Activated CD8-positive, alpha-beta memory T cell treated with anti-CD3 and anti-CD28 coated beads for 36 hours (primary cell): ENCODE measurements around the gene RFX4. TPM values are rescaled to one million over a fixed set of nuclear protein-coding genes. Genes with fewer than 3 reads are reported as not detected.

Experiments
- CTCF ChIA-PET: fragments of 350-600 bp; sonication (Branson Sonifier 250); formaldehyde crosslinking; loops from one replicate; lab custom pipeline; 2021; ENCODE audit warnings: antibody characterized with exemption; lab: Charles Lee
- POLR2A ChIA-PET: fragments of 350-600 bp; sonication (Branson Sonifier 250); formaldehyde crosslinking; loops from one replicate; lab custom pipeline; 2021; ENCODE audit warnings: antibody characterized with exemption; lab: Charles Lee
- total RNA-seq, 2 experiments: library from RNA; stranded (reverse); gene quantifications; one replicate each; pipeline ENCODE4 v1.2.3, GENCODE V29; 2021

RFX4 gene
- not detected for total RNA-seq

DNA sequence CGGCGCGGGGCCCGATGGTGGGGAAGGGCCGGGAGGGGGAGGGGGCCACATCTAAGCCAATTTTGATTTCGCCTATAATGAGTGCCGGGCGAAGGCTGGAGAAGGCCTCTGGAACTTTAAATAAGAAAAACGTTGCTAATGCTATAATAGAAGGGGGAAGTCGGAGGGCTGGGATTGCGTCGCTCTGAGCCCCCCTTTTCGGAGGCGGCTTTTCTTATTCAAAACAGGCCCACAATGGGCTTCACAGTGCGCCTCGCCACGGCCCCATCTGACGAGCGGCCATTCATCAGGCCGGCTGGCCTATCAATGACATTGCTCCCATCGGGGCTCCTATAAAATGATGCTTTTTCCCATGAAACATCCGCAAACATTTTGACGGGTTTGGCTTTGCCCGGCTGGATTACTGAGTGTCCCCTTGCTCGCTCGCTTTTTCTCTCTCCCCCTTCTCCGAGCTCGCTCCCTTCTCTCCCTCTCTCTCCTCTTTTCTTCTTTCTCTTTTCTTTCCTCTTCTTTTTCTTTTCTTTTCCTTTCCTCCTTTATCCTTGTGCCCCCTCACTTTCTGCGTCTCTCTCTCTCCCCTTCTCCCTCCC lies at the start of gene RFX4:
TSS of gene RFX4 (plus strand) at position 364 of the 590 bp plus-strand sequence. CDS start 317 bp downstream, outside the sequence.
- ChIA-PET POLR2A (no interaction called here), CTCF (no interaction called here)

DNA sequence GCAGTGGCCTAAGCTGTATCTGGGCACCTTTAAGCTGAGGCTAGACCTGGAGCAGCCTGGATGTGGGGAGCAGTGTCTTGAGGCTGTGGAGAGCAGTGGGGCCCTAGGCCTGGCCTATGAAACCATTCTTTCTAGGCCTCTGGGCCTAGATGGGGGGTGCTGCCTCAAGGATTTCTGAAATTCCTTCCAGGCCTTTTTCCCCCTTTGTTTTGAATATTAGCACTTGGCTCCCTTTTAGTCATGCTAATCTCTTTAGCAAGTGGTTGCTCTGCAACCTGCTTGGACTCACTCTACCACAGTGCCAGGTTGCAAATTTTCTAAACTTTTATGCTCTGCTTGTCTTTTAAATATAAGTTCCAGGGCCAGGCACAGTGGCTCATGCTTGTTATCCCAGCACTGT lies 41.6 kb upstream of the RFX4 start:
- CTCF ChIA-PET, result no interaction called here
- POLR2A ChIA-PET, result no interaction called here

DNA sequence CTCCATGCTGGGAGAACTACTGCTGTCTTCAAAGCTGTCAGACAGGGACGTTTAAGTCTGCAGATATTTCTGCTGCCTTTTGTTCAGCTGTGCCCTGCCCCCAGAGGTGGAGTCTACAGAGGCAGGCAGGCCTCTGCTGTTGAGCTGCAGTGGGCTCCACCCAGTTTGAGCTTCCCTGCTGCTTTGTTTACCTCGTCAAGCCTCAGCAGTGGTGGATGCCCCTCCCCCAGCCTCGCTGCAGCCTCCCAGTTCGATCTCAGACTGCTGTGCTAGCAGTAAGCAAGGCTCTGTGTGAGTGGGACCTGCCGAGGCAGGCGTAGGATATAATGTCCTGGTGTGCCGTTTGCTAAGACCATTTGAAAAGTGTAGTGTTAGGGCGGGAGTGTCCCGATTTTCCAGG lies 31.4 kb upstream of the RFX4 start:
- CTCF ChIA-PET, result no interaction called here
- POLR2A ChIA-PET, result no interaction called here

DNA sequence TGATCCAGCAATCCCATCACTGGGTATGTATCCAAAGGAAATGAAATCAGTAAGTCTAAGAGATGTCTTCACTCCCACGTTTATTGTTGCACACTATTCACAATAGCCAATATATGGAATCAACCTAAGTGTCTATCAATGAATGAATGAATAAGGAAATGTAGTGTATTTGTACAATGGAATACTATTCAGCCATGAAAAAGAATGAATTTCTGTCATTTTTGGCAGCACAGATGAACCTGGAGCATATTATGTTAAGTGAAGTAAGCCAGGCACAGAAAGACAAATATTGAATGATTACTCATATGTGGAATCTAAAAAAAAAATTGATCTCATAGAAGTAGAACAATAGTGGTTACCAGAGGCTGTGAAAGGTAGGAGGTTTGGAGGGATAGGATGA lies 30.6 kb upstream of the RFX4 start:
- ChIA-PET CTCF (no interaction called here), POLR2A (no interaction called here)

DNA sequence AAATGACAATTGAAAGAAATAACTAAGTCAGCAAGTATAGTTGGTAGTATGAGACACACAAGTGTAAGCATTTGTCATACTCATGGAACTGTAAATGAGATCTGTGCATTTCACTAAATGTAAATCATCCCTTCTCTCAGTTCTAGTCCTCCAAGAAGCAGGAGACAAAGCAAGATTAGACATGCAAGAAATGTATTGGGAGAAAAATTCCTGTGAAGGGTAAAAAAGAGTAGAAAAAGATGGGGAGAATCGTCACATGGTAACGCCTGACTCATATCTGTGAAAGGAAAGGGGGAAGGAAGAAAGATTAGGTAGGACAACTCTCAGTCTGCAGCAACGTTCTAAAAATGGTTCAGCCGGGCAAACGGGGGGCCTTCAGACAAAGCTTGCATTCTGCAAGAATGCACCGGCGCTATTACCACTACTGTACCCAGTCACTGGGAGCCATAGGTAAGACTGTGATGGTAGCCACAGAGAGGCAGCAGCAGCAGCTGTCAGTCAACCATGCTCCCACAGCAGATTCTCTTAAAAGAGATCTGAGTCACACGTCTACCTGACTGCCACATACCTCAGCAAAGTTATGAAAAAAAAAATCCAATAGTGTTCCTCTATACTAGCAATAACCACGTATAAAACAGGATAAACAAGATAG lies 18.0 kb upstream of the RFX4 start:
- CTCF ChIA-PET, result no interaction called here
- POLR2A ChIA-PET, result no interaction called here

DNA sequence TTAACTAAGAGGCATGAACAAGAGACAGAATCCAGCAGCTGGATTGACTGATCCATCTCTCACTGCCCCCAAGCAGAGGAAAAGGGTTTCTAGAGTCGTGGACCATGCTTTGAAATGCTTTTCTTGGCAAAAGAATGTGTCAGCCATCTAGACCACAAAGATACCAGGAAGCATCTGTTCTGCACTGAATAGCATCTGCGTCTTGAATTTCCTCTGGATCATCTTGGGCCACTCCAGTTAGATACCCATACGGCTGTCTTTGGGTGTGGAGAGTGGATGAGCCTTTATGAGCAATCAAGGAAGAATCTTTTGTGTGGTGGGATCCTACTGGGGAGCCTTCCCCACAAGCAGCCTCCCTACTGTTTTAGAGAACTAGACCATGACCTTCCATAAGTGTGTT lies 16.0 kb upstream of the RFX4 start:
- ChIA-PET POLR2A (no interaction called here), CTCF (no interaction called here)

DNA sequence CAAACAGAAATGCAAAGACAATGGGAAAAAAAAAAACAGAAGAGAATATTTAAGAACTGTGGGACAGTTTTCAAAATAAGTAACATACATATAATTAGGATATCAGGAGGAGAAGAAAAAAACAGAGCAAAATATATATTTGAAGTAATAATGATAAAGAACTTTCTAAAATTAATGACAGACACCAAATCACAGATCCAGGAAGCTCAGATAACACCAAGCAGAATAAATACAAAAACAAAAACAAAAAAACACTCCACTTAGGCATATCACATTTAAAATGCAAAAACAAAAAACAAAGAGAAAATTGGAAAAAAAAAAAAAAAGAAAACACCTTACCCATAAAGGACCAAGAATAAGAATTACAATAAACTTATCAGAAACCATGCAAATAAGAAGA lies 9.6 kb upstream of the RFX4 start:
- ChIA-PET CTCF (no interaction called here), POLR2A (no interaction called here)

DNA sequence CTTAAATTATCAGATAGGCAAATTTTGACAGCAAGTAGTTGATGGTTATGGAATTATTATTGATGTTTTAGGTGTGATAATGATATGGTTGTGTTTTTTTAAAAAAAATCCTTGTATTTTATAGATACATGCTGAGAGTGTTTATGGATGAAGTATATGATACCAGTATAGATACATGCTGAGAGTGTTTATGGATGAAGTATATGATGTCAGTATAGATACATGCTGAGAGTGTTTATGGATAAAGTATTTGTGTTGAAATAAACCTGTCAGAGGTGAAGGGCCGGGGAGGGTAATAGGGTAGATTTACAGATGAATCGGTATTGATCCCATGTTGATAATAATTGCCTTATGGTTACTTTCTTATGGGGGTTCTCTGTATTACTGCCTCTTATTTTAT lies 6.0 kb upstream of the RFX4 start:
- POLR2A ChIA-PET, result no interaction called here

DNA sequence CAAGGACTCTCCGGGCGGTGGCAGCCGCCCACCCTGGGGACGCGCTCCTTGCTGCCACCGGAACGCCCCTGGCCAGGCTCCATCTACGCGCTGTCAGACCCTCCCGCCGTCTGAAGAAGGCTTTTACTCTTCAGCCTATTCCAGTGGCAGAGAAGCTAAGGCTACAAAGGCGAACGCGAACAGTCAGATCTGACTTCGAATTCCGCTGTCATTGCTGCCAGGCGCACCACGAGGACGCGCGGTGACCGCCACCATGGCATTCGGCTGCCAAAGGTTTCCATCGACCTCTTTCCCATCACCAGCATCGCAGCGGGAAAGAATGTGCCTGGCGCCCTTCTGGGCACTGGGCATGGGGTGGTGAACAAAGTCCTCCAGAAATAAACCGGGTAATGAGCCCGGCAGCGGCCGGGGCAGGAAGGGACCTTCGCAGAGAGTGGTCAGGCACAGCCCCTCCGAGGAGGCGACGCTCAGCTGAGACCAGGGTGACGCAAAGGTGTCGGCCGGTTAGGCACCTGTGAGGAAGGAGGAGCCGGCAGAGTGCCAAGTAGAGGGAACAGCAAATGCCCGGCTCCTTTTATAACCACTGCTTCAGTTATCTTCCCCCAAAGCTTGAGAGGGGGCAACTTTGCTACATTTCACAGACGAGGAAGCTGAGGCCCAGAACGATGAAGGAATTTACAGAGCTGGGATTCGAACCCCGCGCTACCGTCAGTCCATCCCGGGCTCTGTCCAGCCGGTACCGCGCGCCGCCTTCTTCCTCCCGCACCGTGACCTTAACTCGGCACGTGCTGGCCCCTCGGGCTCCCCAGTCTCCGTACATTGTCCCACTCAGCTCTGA lies 1.9 kb upstream of the RFX4 start:
- ChIA-PET POLR2A (no interaction called here), CTCF (no interaction called here)

More for the DNA sequence above, 6.0 kb upstream of the RFX4 start:
- CTCF ChIA-PET, result no interaction called here

DNA sequence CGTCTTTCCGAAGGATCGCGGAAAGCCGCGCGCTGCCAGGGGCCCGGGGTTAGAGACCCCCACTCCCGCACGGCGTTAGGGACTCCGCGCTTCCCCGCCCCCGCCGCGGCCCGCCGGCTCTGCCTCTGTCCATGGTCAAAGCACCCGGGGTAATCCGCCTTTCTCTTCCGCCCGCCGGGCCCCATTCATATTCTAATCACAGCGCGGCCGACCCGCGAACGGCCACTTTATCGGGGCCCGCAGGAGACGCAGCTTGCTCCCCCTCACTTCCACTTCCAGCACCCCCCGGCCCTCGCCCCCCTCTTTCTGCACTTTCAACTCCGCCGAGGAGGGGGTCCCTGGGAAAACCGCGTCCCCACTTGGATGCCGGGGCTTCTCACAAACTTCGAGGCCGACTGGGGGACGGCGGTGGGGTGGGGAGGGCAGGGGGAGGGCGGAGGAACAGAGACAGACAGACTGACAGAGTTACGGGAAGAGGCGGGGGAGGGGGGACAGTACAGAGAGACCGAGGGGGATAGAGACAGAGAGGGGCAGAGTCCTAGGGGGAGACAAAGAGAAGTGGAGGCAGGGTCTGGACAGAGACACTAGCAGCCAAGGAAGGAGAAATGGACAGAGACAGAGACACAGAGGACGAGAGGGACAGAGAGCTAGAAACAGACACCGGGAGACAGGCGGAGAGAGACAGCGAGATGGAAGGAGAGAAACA lies 1.1 kb upstream of the RFX4 start:
- ChIA-PET POLR2A (no interaction called here), CTCF (no interaction called here)

DNA sequence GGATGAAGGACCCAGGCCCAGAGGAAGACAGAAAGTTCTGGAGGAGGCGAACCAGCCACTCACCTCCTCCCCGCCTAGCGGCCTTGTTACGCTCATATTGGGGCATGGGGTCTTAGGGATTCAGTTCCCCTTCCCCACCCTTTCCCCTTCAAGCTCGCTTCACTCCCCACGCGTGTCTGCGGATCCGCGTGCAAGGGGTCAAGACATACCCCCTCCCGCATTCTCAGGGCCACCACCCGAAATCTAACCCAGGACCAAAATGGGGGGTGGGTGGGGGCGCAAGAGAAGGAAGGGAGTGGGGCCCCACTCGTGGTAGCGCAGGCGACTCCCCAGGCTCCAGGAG lies 584 bp upstream of the RFX4 start:
- POLR2A ChIA-PET, result no interaction called here
- CTCF ChIA-PET, result no interaction called here

DNA sequence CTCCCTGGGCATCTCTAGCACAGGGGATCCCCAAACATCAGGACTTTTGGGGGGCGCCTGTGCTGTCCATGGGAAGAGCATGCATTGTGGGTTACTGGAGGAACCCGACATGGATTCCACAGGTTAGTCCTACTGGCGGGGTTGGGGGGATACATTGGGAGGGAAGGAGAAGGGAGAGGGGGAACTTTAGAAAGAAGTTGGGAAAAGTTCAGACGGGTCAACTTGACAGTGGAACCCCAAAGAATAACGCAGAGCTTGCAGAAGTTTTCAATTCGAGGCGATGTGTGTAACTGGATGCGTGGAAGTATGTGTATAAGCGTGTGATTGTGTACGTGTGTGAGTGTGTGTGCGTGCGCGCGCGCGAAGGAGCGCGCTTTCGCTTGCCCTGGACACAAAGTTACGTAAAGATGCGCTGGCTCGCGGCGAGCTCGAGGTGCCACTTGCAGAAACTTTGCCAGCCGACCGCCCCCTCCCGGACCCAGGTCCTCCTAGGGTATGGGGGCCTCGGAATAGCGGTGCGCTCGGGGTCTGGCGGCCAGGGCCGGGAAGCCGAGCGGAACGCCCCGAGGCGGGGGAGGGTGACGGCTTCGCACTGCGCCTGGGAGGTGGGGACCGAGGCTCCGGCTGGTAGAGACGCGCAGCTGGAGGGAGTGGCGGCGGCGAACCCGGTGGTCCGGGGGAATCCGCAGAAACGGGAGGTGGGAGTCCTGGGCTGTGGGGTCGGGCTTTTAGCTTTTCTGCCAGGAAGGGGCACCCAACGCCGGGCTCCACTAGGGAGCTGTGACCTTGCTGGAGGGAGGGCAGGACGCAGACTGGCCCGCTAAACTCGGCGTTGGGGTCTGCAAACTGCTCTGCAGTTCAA lies 669 bp downstream of the RFX4 start:
- ChIA-PET CTCF (no interaction called here), POLR2A (no interaction called here)

DNA sequence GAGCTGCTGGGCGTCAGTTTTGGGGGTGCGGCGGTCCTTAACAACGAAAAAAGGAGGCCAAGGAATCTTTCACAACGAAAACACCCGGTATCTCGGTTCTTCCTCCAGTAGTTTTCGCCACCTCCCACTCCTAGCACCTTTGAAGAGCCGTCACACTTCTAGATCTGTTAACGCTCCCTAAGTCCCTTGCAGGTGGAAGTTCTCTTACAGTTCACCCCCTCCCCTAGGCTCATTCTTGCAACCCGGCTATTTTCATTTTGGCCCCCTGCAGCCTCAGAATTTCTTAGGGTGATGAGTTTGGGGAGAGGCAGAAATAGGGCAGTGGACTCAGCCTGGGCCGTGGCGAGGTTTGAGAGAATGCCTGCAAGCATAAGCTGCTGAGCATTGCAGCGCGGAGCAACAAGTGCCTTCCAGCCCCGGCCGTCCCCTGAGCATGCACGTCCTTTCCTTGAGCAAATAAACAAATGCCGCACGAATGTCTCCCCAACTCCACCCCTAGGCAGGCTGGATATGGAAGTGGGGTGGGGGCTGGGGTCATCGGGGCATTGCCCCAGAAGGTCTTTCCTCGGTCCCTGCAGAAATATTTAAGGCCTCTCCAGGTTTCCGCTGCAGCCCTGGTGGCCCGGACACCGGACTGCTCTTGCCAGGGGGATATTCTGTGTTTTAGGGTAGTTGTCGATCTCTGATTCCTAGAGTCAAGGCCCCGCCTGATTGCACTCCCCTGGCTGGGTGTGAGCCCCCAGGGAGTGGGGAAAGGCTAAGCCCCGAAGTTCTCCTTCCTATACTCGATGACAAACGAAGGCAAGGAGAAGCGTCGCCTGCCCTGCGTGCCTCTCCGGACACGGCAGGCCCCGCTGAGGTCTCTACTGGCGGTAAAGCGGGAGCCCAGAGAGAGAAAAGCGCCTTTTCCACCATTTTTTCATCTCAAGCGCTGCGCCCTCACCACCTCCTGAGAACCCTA lies 1.6 kb downstream of the RFX4 start:
- ChIA-PET CTCF (no interaction called here), POLR2A (no interaction called here)

DNA sequence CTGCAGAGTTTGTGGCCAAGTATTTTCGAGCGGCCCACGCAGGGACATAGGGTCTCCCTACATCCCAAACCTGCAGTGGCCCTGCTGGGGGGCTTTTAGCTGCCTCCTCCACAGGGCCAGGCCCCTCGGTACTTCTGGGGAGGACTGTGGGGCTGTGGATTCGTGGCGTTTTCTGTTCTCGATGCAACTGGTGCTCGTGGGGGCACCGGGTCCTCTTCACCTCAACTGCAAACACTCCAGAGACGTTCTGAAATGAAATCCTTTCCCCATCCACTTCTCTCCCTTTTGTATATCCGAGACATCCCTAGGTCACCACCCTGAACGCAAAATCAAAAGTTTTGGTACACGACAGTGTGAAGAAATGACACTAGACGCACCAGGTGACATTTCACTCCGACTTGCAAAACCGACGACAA lies 2.3 kb downstream of the RFX4 start:
- CTCF ChIA-PET, result no interaction called here
- POLR2A ChIA-PET, result no interaction called here

DNA sequence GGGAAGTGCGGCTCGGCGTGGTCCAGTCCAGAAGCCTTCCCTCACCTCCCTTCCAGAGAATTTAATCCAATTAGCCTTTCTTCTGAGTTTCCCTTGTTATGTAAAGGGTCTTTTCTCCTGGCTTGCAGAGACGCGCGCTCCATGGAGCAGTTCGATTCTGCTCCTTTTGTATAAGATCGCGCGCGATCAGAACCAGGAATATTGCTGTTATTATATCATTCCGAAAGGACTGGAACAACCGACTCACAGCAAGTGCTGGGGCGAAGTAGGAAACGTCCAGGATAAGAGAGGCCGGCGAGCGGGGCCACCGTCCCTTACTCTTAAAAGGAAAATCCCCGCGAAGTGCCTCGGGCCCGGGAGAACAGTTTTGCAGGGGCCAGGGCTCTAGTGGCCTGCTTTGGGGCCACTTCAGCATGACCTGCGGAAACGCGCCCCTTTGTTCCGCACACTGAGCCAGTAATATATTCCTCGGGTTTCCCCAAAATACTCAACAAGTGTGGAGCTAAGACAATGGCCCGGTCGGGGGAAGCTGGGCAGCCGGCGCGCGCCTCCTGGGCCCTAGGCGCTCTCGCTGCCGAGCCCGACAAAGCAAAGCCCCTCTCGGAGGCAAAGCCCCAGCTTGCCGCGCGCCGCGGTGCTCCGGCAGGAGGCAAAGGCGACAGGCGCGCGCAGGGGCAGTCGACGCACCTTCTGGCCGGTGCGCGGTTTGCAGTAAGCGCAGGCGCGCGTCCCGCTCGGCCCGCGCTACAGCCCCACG lies 2.9 kb downstream of the RFX4 start:
- ChIA-PET CTCF (no interaction called here), POLR2A (no interaction called here)

DNA sequence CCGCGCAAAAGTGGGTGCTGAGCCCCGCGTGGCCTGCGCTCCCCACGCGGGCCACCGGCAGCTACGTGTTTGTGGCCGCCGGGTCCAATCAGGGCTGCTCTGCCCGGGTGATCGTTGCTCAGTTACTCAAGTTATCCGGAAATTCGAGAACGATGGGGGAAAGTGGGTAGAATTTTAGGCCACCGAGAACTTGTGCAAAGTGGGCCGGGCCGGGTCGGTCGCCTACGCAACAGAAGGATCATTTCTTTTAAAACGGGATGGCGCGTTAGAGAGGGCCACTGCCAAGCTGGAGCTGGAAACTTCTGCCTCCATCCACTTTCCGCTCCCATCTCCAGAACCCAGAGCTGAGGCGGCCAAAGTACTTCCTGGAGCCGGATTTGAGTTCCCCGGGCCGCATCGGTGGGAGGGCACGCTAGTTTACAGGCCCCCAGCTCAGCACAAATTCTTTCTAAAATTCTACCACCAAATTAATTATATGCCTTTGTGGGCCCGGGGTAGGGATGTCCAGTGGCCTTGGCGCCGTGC lies 3.5 kb downstream of the RFX4 start:
- CTCF ChIA-PET, result no interaction called here
- POLR2A ChIA-PET, result no interaction called here
